Epithelial cell of prostate (primary cell): ENCODE measurements around the gene FCGR3B.
"Not testable (repeated sequence)": the region's sequence is repeated elsewhere in the genome, so short reads cannot be mapped to it uniquely, and the experiment has no call there.

Experiments
- DNase-seq: peaks from one replicate; pipeline ENCODE4 v3.0.0-alpha.2; 2011; ENCODE audit warnings: low read depth, low spot score
- H3K27ac ChIP-seq: fragments of 450-650 bp; 2 replicates; pipeline ENCODE4 v1.5.1; 2017; ENCODE audit warnings: mild to moderate bottlenecking

The FCGR3B gene

DNA sequence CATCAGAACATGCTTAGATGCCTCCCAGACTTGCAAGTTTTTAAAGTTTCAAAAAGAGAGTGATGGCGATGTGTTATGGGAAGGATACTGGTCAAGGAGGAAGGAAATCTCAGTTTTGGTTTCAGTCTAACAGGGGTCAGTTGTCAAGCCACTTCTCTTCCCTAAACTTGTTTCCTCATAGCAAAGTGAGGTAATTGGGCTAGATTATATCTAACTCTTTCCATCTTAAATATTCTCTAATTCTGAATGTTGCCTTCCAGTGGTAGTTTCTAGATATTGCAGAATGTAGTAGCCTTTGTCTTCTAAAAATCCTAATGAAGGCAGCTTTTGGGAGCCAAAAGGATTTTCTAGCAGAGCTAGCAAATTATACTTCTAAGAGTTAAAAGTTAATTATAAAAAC, 11.7 kb upstream of the FCGR3B start:
- DNase-seq, H3K27ac ChIP-seq: not testable (repeated sequence)

DNA sequence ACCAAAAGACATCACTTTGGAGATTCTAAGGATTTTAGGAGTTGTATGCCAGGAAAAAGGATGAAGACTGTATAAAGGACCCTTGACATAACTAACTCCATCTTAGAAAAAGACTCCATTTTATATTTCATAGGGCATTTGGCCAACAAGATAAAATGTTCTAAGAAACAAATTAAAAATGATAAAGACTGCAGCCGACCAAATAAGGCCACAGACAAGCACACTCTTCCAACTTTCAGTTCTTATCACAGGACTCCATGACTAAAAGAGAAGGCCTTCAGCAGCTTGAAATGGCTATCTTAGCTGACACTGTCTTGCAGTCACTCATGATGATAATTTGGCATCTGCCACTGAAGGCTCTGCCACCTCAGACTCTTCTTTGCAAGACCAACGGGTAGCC, 8.2 kb upstream of the FCGR3B start:
- not testable (repeated sequence) for H3K27ac ChIP-seq, DNase-seq

- DNase-seq, H3K27ac ChIP-seq: not testable (repeated sequence)
These were observed 7.4 kb upstream of the FCGR3B start for GRCh38 chr1:161638251-161638993.

DNA sequence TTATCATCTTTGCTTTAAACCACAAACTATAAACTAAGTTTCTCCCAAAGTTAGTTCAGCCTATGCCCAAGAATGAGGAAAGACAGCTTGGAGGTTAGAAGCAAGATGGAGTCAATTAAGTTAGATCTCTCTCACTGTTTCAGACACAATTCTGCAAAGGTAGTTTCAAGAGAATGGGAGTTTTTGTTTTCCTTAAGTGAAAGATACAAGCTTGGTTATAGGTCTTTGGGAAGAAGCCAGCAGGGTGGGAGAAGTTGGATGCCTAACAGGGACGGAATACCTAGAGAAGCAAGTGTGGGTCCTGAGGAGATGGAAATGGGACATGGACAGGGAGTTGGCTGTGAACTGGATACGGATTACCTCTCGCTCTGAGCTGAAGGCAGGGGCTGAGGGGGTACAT, 6.0 kb upstream of the FCGR3B start:
- H3K27ac ChIP-seq, DNase-seq: not testable (repeated sequence)

GRCh38 chr1:161636189-161636782, 5.3 kb upstream of the FCGR3B start:
- peak overlapping the region; percentile 6 for H3K27ac ChIP-seq
- DNase-seq: not testable (repeated sequence)

DNA sequence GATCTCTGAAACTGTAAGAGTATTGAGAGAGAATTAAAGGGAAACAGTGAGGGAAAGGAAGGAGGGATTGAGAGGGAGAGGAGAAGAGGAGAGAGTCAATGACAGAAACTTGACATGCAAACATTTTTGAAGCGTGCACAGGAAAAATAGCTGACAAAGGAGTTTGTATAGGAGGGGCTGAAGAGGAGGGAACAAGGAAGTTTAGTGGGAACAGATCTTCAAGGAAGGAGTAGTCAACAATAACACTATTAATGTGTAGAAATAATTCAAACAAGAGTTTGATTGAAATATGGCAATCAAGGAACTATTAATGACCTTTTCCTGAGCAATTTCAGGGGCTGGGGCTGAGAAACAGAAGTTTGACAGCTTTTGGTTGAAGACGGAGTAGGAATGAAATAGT, 4.0 kb upstream of the FCGR3B start:
- not testable (repeated sequence) for DNase-seq

DNA sequence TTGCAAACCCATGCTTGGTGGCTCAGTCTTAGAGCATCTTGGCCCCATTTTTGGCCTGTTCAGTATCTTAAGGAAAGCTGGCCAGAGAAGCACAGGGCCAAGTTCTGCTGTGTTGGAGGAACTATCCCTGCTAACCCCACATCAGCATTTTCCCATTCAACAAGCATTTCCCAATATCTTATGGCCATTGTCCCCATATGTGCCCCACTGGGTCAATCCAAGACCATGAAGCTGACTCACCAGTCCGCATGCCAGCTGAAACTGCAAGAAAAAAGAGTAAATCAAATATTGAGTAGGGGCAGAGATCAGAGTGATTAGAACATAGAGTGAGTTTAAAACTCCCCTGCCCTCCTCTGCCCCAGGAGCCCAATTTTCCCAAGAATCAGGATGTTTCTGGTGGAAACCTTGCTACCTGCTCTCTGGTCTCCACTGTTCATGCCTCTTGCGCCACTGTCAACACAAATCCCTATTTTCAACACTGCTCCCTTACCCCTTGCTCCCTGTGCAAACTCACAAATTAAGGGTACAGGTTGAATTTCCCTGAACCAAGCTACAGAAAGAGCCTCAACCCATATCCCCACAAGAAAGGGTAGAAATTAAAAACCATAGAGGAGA, 741 bp downstream of the FCGR3B start:
- not testable (repeated sequence) for H3K27ac ChIP-seq, DNase-seq

More for the DNA sequence above, 4.0 kb upstream of the FCGR3B start:
- not testable (repeated sequence) for H3K27ac ChIP-seq

DNA sequence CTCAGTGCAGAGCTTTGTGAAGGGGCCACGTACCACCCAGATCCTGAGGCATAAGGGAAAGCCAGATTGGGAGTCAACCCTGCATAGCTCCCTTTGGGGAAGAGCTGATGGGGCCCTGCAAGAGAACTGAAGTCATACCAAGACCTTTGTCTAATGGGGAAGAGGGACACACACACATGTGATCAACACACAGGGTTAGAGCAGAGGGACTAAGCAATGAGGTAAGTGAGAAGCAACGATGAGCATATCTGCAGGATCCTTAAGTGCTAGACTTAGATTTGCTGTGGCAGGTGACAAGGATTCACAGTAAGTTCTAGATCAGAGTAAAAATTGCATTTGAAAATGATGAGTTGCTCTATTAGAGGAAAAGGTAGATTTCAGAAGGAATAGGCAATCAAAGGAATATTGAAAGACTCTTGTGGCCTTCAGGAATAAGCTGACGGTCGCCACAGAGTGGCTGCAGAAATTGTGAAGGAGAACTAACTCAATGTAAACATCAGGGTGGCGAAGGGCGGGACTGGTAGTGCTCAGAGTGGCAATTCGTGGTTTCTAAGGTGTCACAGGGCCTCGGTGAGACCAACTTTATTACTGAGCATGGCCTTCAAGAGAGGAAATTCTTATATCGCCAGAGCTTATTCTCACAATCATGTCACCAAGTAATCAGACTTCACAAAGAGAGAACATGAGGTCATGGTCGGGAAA, 4.4 kb downstream of the FCGR3B start:
- DNase-seq, H3K27ac ChIP-seq: not testable (repeated sequence)

DNA sequence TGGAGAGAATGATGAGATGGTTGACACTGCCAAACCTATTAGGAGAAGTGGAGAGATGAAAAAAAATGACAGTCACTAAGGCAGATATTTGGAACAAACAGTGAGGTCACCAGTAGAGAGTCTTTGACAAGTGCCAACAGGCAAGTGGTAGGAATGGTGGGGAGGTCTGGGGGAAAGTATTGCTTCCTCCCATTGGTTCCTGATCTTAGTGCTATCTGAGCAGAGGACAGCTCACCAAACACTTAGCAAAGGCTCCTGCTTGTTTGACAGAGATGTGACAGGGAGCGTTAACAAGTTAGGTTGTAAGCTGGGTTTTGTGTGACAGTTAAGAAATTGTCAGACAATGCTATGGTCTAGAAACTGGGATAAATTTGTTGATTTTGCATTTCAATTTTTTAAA, 6.4 kb downstream of the FCGR3B start:
- not testable (repeated sequence) for DNase-seq, H3K27ac ChIP-seq

DNA sequence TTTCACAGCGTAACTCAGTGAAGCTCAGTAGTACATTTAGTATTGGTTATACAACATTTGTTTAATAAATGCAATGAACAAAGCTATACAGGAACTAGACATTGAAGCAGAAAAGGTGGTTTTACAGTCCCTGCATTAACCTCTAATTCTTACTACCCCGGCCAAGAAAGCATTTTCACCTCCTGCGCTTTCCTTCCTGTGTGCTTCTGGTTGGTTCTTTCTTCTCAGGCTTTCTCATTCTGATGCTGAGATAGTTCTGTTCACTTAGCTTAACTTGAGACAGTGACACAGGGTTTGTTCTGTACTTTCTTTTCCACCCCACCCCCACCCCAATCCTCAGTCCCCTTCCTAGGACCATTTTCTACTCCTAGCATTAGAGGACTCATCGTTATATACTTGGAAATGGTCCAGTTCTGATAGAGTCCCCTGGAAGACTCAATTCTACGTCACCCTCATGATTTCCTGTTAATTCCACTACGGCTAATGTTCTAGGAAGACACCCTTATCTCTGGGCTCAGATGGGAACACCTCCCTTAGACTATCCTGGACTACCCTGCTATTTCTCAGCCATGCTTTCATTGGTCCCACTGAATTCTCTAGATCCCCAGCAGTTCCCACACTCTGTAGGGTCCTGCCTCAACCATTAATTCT, 7.5 kb downstream of the FCGR3B start:
- H3K27ac ChIP-seq, DNase-seq: not testable (repeated sequence)

DNA sequence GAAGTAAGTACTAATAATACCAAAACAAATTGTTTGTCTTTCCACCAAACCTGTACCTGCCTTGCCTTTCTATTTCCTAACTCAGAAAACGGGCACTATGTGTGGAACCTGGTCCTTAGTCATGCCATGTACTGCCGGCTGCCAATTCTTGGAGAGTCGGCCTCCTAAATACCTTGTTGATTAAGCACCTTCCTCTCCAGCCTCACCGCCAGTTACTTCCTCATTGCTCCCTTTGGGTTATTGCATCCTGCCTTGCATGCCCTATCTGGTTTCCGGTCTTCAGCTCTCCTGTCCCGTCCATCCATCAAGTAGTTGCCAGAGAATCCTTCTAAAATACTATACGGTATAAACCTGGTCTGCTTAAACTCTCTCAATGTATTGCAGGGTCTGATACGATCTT, 8.9 kb downstream of the FCGR3B start:
- H3K27ac ChIP-seq: peak overlapping the region; percentile 55
- DNase-seq: peak; percentile 31

- not testable (repeated sequence) for DNase-seq
These were observed 9.6 kb downstream of the FCGR3B start for GRCh38 chr1:161621181-161622000.

GRCh38 chr1:161620399-161620798, 10.6 kb downstream of the FCGR3B start:
- not testable (repeated sequence) for DNase-seq, H3K27ac ChIP-seq

More at GRCh38 chr1:161621181-161622000, 9.6 kb downstream of the FCGR3B start:
- peak overlapping the region; percentile 55 for H3K27ac ChIP-seq

DNA sequence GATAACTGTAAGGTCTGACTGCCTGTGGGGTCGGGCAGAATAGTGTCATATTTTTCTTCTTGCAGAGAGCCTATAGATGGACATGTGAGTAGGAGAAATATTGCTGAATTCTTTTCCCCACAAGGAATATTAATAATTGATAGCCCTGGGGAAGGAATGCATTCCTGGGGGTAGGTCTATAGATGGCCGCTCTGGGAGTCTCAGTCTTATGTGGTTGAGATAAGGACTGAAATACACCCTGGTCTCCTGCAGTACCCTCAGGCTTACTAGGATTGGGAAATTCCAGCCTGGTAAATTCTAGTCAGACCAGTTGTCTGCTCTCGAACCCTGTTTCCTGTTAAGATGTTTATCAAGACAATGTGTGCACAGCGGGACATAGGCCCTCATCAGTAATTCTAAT, 12.5 kb downstream of the FCGR3B start:
- H3K27ac ChIP-seq, DNase-seq: not testable (repeated sequence)

GRCh38 chr1:161616417-161616816, 14.6 kb downstream of the FCGR3B start:
- DNase-seq, H3K27ac ChIP-seq: not testable (repeated sequence)

DNA sequence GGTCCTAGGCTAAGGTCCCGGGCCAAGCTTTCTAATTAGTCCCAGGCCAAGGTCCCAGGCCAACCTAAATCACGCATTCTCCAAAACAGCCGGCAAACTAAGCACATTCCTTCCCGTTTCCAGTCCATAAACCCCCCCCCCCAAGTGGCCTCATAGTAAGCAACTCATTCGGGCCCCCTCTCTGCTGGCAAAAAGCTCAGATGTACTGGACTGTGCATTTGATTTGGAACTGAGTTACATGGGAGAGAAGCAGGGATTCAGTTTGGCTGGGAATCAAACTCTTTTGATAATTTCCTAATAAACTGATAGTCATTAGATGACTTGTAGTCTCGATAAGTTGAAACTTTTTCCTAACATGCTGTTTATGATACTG, 17.8 kb downstream of the FCGR3B start:
- DNase-seq: not testable (repeated sequence)
- peak overlapping the region; percentile 39 for H3K27ac ChIP-seq

- peak overlapping the region; percentile 39 for H3K27ac ChIP-seq
These were observed 18.4 kb downstream of the FCGR3B start for GRCh38 chr1:161612322-161613141.

DNA sequence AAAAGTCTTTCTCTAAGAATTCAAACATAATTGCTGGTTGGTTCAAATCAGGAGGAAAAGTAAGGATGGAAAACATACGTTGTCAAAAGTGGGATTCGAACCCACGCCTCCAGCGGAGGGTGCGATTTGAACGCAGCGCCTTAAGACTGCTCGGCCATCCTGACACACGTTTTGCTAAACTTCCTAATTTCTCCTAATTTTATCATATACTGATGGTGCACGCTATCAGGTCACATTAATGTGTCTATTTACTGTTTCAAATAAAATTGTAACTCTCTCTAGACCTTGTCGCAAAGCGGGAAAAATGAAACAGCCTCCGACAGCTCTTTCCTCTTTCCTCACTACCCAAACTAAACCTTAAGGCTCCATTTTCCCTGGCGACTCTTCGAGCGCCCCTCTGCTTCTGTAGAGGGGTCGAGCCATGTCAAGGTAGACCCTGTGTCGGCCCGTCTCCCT, 19.1 kb downstream of the FCGR3B start:
- peak overlapping the region; percentile 2 for H3K27ac ChIP-seq

More at GRCh38 chr1:161612322-161613141, 18.4 kb downstream of the FCGR3B start:
- DNase-seq: peak; percentile 89

More for the DNA sequence above, 19.1 kb downstream of the FCGR3B start:
- not testable (repeated sequence) for DNase-seq
